Activated CD8-positive, alpha-beta memory T cell treated with anti-CD3 and anti-CD28 coated beads, Interleukin-2, amount 50 U/mL, for 24 hours (primary cell): Measurements from ENCODE around the gene TP53.

Source experiments
- DNase-seq: peaks from one replicate; pipeline ENCODE4 v3.0.0-alpha.2; 2020; ENCODE audit errors: extremely low read depth

The TP53 gene

DNA sequence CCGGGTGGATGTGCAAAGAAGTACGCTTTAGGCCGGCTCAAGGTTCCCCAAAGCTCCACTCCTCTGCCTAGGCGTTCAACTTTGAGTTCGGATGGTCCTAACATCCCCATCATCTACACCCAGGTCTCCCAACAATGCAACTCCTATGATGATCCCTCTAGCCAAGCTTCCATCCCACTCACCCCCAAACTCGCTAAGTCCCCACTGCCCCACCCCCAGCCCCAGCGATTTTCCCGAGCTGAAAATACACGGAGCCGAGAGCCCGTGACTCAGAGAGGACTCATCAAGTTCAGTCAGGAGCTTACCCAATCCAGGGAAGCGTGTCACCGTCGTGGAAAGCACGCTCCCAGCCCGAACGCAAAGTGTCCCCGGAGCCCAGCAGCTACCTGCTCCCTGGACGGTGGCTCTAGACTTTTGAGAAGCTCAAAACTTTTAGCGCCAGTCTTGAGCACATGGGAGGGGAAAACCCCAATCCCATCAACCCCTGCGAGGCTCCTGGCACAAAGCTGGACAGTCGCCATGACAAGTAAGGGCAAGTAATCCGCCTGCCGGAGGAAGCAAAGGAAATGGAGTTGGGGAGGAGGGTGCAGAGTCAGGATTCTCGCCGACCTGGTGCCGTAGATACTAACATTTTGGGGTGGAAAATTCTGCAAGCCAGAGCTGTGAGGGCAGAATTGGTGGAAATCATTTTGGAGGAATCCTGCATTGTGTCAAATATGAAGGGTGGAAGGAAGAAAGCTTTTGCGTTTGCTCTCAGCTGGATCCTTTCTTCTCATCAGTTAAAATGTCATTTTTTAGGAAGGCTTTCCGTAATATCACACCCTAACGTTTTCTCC, at the start of gene TP53:
TP53 (minus strand) TSS at position 419 of the 836 bp plus-strand sequence. CDS start 10,896 bp downstream, outside the sequence.
- DNase-seq, result peak; percentile 73

DNA sequence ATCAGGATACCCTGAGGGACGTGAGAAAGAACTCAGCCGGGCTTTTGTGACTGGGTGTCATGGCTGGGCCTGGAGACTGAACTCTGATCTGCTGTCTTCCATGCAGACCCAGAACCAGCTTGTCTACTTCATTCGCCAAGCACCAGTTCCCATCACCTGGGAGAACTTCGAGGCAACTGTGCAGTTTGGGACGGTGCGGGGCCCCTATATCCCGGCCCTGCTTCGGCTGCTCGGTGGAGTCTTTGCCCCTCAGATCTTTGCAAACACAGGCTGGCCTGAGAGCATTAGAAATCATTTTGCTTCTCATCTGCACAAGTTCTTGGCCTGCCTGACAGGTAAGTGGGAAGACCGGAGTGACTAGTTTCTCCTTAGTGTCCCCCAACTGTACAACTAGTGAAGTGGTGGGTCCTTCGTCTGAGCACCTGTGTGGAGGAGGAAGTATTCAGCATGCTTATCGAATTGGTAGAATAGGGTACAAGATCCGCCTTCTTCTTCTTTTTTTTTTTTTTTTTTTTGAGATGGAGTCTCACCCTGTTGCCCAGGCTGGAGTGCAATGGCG, 45.8 kb upstream of the TP53 start:
- no peak for DNase-seq

DNA sequence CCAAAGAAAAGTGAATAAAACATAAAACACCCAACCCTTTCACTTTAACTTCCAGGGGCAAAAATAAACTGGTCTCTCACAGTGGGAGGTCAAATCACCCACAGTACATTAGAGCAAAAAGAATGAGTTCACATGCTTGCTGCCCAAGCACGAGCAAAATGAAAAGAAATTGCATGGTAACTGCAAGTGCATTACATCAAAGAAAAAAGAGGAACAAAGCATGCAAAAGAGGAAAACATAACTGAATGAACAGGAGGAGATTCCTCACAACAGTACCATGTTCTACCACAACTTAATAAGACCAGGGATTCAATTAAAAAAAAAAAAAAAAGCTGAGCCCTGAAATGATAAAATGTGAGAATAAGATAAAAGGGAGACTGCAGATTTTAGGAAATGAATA, 42.5 kb upstream of the TP53 start:
- DNase-seq, result no peak

DNA sequence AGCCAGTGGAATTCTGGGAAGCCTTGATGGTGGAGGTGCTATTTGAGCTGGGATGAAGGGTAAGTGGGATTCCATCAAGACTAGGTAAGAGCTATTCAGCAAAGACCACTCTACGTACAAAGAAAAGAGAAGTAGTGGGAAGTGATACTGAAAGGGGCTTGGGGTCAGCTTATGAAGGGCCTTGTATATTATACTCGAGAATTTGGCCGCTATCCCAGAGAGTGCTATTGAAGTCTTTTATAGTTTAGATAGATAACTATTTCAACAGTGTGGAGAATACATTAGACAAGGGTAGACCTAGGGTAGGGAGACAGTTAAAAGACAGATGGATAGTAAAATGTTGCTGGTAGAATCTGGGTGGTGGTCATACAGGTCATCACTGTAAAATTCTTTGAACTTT, 40.6 kb upstream of the TP53 start:
- no peak for DNase-seq

DNA sequence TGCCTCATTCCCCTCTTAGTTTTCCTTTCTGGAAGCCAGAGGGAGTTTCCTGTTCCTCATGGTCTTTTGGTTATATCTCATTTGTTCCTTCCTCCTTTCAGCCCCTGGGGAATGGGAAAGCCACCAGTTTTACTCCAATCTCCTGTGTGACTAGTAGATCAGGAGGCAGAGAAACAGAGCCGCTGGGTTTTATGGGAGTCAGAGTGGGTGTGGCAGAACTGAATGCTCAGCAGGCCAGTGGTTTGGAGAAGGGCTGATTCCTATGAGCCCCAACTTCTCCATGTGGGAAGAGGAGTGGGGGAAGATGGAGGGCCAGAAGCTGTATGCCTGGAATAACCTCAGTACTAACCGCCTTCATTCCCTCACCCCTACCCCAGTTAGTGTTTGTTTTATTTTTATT, 34.3 kb upstream of the TP53 start:
- no peak for DNase-seq

DNA sequence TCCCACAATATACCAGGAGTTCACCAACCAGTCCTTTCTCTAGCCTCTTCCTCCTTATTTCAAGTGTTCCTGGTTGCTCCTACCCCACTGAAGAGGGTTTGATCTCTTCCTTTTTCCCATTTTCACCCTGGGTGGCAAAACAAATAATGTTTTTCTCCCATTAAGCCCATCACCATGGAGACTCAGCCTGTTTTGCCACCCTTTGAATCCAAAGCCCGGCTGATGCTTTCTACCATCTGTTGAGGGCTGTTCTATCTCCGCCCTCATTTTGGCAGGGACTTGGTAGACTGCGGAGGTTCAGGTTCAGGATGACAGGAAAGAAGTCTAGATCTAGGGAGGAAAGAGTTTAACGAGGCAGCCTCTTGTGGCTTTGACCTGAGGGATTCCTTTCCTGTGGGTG, 32.8 kb upstream of the TP53 start:
- DNase-seq, result no peak

DNA sequence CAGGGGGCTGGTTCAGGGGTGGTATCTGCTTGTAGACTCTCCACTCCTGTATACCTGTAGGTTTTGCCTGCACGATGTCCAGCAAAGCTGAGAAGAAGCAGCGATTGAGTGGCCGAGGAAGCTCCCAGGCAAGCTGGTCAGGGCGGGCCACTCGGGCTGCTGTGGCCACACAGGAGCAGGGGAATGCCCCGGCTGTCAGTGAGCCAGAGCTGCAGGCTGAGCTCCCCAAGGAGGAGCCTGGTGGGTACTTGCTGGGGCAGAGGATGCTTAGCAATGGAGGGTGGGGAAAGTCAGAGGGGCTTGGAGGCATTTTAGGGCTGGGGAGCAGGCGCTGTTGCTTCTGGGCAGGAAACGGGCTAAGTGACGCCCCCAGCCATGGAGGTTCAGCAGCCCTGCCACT, 32.4 kb upstream of the TP53 start:
- DNase-seq, result no peak

DNA sequence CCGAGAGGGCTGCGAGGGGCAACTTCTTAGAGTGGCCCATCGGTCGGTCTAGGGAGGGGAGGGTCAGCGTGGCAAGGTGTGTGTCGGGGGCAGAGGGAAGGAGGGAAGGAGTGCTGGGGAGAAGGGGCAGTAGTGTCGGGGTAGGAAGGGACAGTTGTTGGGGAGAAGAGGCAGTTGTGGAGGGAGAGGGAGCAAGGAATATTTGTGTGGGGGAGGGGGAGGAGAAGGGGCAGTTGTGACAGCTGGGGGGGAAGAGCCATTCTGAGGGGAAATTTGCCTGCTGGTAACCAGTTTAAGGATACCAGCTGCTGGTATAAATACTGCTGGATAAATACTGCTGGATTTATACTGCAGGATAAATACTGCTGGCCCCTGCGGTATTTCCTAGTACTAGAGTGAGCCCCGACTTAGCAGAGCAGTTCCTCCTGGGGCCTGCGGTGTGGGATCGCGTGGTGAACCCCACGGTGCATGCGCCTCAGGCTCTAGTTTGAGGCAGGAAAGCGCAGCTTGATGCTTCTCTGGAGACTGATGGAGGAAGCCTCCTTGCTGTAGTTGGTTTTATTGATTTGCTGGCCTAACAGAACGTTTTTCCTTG, 30.6 kb upstream of the TP53 start:
- no peak for DNase-seq

DNA sequence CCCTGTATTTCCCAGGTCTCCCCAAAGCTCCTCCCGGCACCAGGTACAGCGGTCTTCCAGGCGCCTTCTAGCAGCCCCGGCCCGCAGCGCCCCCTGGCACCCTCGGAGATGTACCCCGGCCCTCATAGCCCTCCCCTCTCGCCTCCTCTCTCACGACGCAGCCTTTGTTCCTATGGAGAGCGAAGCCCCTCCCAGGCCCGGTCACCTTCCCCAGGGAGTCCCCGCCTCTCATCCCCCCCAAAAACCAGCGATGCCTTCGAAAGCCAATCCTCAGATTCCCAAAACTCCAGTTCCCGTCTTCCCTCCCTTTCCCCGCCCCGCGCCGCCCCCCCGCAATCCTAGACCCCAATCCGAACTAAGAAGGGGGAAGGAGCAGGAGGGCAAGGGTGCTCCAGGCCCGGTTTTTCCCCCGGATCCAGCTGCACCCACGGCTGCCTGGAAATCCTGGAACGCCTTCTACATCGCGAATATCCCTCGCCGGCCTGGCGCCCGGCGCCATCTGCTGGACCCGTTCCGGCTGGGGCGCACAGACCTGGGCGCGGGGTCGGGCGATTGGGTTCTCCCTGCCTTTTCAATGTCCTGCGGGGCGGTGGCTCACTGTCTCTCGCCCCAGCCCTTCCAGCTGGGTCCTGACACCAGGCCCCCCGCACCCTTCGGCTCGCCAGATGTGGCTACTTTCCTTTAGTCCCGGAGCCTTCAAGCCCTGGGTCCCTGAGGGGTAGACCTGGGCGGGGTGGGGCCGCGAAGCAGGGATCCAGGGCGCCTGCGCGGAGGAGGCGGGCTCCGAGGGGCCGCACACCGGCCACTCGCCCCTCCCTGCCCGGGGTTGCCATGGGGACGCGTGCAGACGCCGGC, 29.8 kb upstream of the TP53 start, which contains the start of gene DNAH2:
DNAH2 (plus strand) TSS at position 844 of the 855 bp plus-strand sequence. CDS start 1,991 bp downstream, outside the sequence.
- DNase-seq, result no peak

DNA sequence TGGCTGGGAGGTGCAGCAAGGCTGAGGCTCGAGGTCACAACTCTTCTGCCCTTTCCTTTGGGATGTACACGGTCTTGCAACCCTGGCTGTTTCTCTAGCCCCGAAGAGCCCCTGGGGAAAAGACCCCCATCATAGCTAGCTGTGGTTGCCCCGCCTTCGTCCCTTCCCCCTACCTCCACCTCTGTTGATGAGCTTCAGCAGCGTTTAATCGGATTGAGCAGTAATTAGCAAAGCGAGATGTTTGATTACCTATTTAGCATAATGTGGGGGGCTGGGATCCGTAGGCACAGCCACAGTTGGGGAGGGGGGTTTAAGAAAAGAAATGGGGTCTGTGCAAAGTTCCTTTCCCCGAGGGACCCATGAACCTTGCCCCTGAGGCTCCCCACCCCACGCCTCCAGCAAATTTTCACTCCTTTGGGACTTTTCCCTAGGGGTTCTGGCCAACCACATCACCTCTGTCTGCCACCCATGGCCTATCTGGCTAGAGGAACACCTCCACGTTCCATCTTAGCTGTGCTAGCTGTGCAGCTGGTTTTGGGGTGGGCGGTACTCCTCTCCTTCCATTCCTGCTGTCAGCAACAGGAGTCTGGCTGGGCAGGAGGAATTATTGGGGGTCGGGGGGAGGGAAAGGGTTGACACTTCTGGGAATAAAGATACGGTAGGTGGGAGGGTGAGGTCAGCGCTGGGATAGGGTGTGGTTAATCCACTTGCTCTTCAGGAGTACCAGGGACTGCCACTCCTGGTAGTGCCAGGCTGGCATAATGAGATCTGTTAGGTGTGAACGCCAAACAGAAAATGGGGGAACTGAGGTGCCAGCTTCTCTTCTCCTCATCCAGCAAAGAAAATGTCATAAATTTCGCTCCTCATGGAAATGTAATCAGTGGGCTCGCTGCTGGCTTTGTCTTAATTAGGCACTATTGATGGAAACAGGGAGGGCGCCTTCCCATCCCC, 28.9 kb upstream of the TP53 start:
- no peak for DNase-seq

DNA sequence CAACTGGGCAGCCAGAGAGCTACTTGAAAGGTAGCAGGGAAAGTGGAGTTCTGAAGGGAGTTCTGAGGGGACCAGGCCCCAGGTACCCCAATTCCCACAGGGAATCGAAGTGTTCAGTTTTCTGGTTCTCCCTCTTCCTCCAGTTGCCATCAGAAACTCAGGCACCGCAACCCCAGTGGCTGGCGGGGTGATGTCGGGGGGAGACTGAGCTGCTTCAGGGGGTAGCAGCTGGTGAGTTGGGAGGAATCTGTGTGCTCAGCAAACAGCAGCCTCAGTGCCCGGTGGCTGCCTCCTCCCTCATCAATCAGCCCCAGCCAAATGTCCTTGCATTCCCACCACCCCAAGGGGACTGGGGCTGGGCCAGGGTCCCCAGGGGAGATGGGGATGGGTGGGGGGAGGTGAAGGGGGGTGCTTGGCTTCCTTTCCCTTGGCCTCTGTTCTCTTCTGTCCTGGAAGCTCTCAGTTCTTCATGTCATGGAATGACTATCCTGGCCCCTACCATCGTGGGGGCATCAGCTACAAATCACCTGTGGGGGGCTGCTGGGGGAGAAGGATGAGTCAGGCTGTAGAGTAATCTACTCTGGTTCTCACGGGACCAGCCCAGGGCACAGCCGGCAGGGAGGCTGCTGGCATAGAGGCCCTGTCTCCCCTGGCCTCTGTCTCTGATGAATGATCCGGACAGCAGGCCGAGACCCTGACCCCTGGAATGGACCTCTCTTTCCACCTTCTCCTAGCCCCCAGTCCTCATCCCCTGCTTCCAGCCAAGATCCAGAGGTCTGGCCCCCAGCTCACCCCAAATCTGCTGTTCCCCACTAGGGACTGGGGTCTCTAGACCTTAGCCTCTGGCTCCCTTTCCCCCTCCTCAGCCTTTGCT, 27.7 kb upstream of the TP53 start:
- DNase-seq, result no peak

DNA sequence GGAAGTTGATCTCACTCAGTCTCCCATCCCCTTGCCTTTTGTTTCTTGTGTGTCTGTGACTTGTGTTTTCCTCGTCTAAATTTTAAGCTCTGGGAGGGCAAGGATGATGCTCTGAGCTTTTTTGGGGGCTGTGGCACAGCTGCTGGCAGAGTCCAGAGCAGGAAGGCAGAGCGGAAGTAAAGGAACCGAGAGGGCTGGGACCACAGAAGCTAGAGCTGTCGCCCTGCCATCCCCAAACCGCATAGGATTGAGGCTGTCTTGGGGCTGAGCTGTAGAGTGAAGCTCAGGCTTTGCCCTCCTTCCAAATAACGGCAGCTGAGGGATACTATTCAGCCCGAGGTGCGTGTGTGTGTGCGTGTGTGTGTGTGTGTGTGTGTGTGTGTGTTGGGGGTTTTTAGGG, 26.5 kb upstream of the TP53 start:
- no peak for DNase-seq

DNA sequence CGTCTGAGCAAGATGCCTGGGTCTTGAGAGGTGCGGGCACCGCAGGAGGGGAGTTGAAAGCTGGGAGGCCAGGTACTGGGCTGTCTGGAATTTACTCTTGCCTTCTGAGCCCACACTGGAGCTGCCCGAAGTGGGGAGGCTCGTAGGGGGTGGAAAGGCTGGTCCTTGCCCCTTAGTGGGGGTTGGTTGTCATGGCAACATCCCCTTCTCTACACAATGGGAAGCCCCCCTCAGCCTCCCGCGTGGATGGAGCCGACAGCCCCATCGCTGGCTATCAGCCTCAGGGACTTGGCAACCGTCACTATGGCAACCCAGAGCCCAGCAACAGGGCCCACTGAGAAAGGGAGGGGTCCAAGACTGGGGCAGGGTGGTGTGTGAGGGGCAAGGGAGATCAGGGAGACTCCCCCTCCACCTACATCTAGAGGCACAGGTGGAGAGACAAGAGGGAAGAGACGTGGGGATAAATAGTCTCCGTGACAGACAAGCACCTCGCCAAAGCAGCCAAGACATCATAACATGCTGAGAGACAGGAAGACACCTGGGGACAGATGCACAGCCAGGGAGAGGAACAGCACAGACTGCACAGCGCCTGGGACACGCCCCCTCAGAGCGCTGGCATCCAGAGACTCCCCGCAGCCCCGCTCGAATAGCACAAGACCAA, 25.0 kb upstream of the TP53 start:
- DNase-seq, result no peak

DNA sequence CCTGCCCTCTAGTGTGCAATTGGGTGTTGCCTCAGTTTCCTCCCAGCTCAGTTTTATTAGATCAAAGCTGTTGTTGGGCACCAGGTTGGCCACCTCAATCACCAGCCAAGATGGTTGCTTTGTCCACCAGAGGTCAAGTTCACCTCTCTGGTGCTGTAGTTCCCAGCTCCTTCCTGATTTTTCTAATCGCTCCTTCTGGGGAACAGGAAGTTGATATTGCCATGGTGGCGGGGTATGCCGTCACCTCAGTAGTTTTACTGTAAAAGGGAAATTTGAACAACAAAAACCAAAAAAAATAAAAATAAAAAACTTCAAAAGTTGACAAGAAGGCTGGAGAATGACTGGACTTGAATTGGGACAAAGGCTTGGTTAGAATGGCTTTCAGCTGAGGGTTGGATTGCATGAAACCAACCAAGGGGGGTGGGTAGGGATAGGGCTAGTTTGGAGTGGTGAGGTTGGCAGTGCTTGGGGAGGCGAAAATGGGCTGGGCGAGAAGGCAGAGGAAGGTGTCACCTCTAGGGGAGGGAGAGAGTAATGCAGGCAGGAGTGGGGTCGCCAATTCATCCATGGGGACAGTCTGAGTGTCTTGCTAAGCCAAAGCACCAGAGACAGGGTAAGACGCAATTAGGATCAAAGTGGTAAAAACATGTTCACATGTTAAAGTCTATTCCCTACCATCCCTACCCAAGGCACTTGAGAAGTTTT, 23.9 kb upstream of the TP53 start:
- DNase-seq, result no peak

DNA sequence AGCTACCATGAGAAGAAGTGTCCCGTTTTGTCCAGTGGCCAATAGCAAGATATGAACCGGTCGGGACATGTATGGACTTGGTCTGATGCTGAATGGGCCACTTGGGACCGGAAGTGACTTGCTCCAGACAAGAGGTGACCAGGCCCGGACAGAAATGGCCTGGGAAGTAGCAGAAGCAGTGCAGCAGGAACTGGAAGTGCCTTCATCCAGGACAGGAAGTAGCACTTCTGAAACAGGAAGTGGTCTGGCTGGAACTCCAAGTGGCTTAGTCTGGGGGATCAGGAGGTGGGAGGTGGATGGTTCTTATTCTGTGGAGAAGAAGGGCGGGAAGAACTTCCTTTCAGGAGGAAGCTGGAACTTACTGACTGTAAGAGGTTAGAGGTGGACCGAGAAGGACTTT, 23.0 kb upstream of the TP53 start:
- no peak for DNase-seq

DNA sequence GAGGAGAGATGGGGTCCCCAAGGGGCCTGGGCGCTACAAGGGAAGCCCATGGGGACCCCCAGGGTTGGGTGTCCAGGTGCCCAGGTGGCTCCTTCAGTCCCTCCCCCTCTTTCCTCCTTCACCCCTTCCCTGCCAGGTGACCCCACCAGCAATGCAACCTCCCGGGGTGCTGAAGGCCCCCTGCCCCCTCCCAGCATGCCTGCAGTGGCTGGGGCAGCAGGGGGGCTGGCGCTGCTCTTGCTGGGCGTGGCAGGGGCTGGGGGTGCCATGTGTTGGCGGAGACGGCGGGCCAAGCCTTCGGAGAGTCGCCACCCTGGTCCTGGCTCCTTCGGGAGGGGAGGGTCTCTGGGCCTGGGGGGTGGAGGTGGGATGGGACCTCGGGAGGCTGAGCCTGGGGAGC, 21.7 kb upstream of the TP53 start:
- no peak for DNase-seq

DNA sequence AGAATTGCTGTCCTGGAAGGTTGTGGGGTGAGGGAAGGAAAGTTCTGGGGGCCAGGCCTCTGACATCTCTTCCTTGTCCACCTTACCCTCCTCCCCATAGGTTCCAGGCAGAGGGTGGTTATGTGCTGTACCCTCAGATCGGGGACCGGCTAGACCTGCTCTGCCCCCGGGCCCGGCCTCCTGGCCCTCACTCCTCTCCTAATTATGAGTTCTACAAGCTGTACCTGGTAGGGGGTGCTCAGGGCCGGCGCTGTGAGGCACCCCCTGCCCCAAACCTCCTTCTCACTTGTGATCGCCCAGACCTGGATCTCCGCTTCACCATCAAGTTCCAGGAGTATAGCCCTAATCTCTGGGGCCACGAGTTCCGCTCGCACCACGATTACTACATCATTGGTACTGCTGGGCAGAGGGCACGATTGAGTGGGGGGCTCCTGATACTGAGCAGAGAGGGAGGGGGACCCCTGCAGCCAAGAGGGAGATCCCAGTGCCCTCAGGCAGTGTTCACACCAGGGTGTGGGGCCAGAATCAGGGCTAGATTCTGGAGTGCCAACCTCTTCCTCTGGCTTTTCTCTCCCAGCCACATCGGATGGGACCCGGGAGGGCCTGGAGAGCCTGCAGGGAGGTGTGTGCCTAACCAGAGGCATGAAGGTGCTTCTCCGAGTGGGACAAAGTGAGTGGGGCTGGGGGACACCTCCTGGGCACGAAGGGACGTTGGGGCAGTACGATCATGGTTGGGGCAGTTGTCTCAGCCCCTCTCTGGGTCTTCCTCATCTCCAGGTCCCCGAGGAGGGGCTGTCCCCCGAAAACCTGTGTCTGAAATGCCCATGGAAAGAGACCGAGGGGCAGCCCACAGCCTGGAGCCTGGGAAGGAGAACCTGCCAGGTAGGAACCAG, 20.8 kb upstream of the TP53 start:
- no peak for DNase-seq

DNA sequence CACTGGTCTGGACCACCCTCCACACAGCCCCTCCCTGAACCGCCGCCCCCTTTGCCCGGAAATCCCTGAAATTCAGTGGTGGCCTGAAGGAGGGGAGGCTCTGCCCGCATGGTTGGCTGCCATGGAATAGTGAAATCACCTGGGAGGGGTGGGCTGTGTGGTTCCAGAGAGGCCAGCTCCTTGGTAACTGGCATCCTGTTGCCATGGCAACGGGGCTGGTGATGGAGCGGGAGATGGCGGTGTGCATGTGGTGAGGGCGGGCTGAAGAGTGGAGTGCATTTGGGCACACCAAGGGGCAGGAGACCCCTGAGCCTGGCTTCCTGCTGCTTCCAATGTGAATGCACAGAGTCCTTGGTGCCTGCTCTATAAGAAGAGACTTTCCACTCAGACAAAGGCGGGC, 20.2 kb upstream of the TP53 start:
- DNase-seq, result no peak
